CD4-positive, alpha-beta T cell treated with Interleukin-6 at 100 ng/mL for 8 hours (primary cell): Measurements from ENCODE around the gene ADGRB3.
"Not testable (repeated sequence)": the region's sequence is repeated elsewhere in the genome, so short reads cannot be mapped to it uniquely, and the experiment has no call there.

Experiments
- DNase-seq: peaks from one replicate; pipeline ENCODE4 v3.0.0-alpha.2; 2020; ENCODE audit warnings: mixed read lengths, low spot score

The ADGRB3 gene

GRCh38 chr6:69042297-69042696 is 407.2 kb downstream of the ADGRB3 start:
- DNase-seq: no peak

- DNase-seq: no peak
These were observed 409.5 kb downstream of the ADGRB3 start for GRCh38 chr6:69044534-69044933.

GRCh38 chr6:69059413-69059812 is 424.3 kb downstream of the ADGRB3 start:
- DNase-seq: no peak

GRCh38 chr6:69061066-69061465 is 426.0 kb downstream of the ADGRB3 start:
- DNase-seq: no peak

GRCh38 chr6:69063401-69063800 is 428.3 kb downstream of the ADGRB3 start:
- no peak for DNase-seq

GRCh38 chr6:69064226-69064625 is 429.1 kb downstream of the ADGRB3 start:
- DNase-seq: no peak

GRCh38 chr6:69069881-69070280 is 434.8 kb downstream of the ADGRB3 start:
- no peak for DNase-seq

- no peak for DNase-seq
These were observed 437.7 kb downstream of the ADGRB3 start for GRCh38 chr6:69072796-69073195.

- DNase-seq: no peak
These were observed 449.8 kb downstream of the ADGRB3 start for GRCh38 chr6:69084746-69085335.

- DNase-seq: no peak
These were observed 451.6 kb downstream of the ADGRB3 start for GRCh38 chr6:69086689-69087088.

GRCh38 chr6:69089539-69089938 is 454.5 kb downstream of the ADGRB3 start:
- DNase-seq: no peak

GRCh38 chr6:69090132-69090531 is 455.1 kb downstream of the ADGRB3 start:
- no peak for DNase-seq

GRCh38 chr6:69096681-69097080 is 461.6 kb downstream of the ADGRB3 start:
- no peak for DNase-seq

- DNase-seq: no peak
These were observed 462.9 kb downstream of the ADGRB3 start for GRCh38 chr6:69097948-69098347.

- DNase-seq: no peak
These were observed 463.8 kb downstream of the ADGRB3 start for GRCh38 chr6:69098910-69099309.

- DNase-seq: no peak
These were observed 465.7 kb downstream of the ADGRB3 start for GRCh38 chr6:69100772-69101171.

- DNase-seq: no peak
These were observed 467.3 kb downstream of the ADGRB3 start for GRCh38 chr6:69102416-69102815.

- no peak for DNase-seq
These were observed 470.2 kb downstream of the ADGRB3 start for GRCh38 chr6:69105288-69105687.

GRCh38 chr6:69106511-69106910 is 471.4 kb downstream of the ADGRB3 start:
- no peak for DNase-seq

- DNase-seq: no peak
These were observed 476.2 kb downstream of the ADGRB3 start for GRCh38 chr6:69111301-69111700.

- no peak for DNase-seq
These were observed 481.6 kb downstream of the ADGRB3 start for GRCh38 chr6:69116658-69117057.

- DNase-seq: not testable (repeated sequence)
These were observed 486.7 kb downstream of the ADGRB3 start for GRCh38 chr6:69121461-69122406.

GRCh38 chr6:69122407-69122773 is 487.3 kb downstream of the ADGRB3 start:
- no peak for DNase-seq

- DNase-seq: no peak
These were observed 493.3 kb downstream of the ADGRB3 start for GRCh38 chr6:69128411-69128810.
